ENCODE results near the gene DTYMK.

Gene DTYMK

DNA sequence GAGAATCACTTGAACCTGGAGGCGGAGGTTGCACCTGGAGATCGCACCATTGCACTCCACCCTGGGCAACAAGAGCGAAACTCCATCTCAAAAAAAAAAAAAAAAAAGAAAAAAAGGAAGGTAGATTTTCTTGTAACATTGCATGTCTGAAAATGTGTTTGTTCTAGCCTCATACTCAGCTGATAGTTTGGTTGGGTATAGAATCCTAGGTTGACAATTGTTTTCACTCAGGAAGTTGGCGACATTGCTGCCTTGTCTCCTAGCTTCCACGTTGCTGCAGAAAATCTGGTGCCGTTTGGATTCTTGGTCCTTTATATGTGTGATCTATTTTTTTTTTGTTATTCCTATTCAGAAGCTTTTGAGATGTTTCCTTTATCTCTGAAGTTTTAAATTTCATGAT, 19.9 kb upstream of the DTYMK start:
- no peak for DNase-seq (ENCODE audit: low spot score)

- DNase-seq (ENCODE audit: low spot score): peak; percentile 22
Observed at GRCh38 chr2:241703032-241703604, 16.5 kb upstream of the DTYMK start.

DNA sequence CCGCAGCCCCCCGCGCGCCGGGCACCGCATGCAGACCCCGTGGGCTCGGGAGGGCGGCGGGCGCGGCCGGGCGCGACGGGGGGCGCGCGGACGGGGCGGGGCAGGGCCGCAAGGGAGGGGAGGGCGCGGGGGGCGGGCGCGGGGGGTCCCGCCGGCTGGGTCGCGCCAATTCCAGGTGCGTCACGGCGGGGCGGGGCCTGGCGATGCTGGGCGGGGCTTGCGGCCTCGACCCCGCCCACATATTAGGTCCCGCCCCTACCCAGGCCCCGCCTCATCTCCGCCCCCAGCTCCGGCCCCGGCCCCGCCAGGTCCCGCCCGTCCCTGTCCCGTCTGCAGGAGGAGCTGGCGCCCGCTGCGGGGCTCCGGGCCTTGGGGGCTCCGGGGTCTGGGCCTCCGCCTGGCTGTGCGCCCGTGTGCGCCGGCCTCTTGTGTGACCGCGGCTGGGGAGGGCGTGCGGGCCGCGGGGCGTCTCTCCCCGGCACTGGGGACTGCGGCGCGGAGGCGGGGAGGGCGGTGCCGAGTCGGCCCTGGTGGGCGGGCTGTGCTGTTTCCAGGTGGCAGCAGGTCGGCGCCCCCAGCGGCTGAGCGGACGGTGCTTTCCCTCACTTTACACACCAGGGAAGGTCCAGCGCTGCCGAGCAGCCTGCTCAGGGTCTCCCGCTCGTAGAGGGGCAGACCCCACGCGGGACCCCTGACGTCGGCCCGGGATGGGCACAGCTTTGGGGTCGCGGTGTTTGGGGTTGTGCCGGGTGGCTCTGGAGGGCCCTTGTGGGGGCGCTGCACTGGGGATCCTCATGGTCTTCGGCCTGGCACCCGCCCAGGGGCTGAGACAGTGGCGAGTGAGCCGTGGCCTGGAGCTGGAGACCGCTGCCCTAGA, 15.8 kb upstream of the DTYMK start:
- DNase-seq (ENCODE audit: low spot score): peak; percentile 84

- peak; percentile 87 for DNase-seq (ENCODE audit: low spot score)
Observed at GRCh38 chr2:241701399-241702154, 15.0 kb upstream of the DTYMK start, which contains the start of gene ING5. ING5 (plus strand) TSS chr2:241702039; CDS start chr2:241702066, 27 bp downstream.

DNA sequence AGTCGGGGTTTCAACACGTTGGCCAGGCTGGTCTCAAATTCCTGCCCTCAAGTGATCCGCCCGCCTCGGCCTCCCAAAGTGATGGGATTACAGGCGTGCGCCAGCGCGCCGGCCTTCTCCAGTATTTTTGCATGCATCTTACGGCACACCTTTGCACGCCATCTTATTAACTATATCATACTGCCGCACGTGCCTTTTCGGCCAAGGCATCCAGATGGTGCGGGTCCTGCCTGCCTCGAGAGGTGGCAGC, 14.5 kb upstream of the DTYMK start:
- DNase-seq (ENCODE audit: low spot score): peak; percentile 93

- no peak for DNase-seq (ENCODE audit: low spot score)
Observed at GRCh38 chr2:241695651-241696050, 9.0 kb upstream of the DTYMK start.

DNA sequence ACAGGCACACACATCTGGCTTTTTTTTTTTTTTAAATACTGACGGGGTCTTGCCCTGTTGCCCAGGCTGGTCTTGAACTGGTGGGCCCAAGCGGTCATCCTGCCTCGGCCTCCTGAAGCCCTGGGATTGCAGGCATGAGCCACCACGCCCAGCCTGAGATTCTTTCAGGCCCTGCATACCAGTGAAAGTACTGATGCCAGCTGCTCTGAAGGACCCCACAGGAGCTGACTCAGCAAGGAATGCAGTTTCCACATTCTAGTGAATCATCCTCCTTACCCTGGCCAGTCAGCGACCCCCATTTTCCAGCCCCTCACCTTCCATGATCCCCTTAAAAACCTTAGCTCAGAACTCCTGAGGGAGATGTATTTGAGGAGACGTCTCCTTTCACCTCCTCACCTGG, 5.8 kb upstream of the DTYMK start:
- no peak for DNase-seq (ENCODE audit: low spot score)

- DNase-seq (ENCODE audit: low spot score): no peak
Observed at GRCh38 chr2:241690202-241690717, 3.6 kb upstream of the DTYMK start.

DNA sequence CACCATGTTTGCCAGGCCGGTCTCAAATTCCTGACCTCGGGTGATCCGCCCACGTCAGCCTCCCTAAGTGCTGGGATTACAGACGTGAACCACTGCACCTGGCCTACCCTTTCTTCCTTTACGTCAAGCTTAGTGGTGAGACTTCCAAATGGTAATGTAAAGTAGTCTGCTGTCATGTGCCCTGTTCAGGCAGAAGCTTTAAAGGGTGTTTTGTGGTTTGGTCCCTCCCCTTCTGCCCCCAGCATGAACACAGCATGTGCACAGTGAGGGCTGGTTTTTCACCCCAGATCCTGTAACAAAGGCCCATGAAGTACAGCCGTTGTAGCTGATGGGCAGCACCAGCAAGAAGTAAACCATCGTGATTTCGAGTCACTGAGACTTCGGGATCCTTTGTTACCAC, 2.7 kb upstream of the DTYMK start:
- DNase-seq (ENCODE audit: low spot score): no peak

DNA sequence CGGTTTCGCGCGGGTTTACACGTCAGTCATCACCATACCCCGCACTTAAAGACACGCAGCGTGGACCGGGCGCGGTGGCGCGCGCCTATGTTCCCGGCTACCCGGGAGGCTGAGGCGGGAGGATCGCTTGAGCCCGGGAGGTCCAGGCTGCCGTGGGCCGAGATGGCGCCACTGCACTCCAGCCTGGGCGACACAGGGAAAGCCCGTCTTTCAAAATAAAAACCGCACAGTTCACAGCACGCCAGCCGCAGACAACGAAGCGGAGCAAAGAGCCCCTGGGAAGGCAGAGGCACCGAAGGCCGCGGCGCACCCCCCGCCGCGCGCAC, 328 bp downstream of the DTYMK start:
- DNase-seq (ENCODE audit: low spot score): no peak

DNA sequence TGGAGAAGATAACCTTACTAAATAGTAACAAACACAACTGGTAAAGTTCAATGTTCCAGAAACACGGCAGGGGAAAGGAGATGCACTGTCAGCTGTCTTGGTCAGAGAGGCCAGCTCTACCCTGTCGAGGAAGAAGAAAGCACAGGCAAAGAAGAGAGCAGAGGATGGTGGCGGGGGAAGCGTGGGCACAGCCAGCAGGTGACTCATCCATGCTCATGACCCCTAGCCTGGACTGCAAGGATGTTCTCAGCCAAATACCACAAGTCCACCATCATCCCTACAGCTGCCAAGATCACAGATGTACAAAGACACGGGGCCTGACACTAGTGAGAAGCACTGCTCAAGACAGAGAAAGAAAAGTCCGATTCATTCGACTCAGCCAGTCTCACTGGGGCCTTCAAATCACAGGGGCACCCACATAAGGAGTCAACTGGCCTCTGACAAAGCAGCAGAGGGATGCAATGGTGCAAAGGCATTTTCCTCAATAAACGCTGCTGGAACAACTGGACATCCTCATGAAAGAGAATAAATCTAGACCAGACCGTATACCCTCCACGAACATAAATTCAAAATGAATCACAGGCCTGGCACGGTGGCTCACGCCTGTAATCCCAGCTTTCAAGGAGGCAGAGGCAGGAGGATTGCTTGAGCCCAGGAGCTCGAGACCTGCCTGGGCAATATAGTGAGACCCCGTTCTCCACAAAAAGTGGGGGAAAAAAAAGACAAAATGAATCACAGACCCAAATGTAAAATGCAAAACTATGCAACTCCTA, 5.6 kb downstream of the DTYMK start:
- DNase-seq (ENCODE audit: low spot score): no peak

GRCh38 chr2:241680044-241680443, 6.6 kb downstream of the DTYMK start:
- DNase-seq (ENCODE audit: low spot score): no peak

DNA sequence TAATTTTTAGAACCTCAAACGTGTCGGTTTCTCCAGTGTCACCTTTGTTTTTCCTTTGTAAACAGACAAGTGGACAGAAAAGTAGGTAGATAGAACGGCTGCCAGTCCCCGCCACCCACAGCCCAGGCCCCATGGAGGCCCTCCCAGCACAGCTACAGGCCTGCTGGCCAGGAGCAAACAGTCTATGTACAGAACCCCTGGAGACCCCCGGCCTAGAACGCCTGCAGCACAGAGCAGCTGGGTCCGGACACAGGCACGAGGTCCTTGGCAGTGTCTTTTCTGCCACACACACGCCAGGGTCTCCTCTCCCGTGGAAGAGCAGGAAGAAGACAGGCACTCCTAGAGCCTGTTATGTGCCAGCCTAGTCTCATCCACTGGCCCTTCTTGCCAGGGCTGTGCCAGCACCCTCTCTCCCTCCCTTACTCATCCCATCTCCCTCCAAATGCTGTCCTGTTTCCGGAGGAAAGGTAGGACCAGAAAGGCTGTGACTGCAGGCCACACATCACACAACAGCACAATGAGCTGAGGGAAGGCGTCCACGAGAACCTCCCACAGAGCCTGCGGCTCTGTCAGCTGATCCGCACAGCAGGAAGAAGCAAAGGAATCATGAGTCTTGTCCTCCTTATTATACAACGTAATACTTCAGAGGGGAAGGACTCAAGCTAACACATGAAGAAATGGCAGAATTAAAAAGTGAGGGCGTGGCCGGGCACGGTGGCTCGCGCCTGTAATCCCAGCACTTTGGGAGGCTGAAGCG, 7.7 kb downstream of the DTYMK start:
- no peak for DNase-seq (ENCODE audit: low spot score)

DNA sequence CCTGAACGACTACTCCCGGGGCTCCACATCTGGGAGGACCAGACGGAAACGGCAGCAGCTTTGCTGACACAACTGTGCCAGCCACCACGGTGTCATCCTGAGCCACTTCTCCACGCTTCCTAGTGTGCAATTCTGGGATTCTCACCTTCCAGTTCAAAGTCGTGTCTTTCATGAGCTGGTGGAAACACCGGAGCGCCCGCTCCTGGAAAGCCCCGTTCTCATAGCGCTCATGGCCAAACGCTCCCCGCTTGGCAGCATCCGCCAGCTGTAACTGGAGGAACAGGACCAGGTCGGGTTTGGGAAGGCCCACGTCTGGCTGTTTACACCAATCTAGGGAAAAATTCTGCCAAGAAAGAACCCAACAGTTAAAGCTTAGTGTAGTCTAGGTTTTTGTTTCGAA, 8.3 kb downstream of the DTYMK start:
- DNase-seq (ENCODE audit: low spot score): no peak

DNA sequence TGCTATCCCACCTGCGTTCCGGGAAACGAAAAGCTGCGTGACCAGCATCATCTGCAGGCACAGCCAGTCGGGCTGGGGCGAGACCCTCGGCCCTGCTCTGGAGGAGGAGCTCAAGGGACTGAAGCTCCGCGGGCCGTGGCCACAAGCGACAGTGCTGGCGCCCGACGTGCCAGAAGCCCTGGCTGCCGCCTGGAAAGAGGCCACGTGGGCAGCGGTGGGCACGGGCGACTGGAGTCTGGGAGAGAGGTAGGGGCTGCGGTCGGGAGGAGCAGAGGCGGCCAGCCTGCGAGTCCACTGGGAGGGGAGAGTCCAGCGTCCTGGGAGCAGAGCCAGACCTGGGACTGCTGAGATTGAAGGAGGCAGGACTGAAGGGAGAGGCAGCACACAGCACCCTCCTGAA, 9.2 kb downstream of the DTYMK start:
- no peak for DNase-seq (ENCODE audit: low spot score)

GRCh38 chr2:241676665-241677064, 9.9 kb downstream of the DTYMK start:
- DNase-seq (ENCODE audit: low spot score): no peak

DNA sequence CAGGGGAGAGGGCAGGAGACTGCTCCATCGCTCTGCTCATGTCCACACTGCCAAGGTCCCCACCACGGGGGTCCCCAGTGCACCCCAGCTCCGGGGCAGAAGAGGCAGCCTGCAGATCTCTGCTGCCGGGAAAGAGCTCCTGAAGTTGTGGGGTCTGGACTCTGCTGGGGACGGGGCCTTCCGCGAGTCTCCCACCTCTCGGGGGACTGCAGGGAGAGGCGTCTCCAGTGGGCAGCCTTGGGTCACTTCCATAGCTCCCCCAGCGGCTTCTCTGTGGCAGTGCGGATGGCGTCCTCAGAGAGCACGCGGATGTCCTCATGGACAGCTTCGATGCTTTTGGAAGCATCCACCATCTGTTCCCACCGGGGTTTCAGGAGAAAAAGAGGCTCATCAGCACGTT, 10.7 kb downstream of the DTYMK start:
- DNase-seq (ENCODE audit: low spot score): no peak

DNA sequence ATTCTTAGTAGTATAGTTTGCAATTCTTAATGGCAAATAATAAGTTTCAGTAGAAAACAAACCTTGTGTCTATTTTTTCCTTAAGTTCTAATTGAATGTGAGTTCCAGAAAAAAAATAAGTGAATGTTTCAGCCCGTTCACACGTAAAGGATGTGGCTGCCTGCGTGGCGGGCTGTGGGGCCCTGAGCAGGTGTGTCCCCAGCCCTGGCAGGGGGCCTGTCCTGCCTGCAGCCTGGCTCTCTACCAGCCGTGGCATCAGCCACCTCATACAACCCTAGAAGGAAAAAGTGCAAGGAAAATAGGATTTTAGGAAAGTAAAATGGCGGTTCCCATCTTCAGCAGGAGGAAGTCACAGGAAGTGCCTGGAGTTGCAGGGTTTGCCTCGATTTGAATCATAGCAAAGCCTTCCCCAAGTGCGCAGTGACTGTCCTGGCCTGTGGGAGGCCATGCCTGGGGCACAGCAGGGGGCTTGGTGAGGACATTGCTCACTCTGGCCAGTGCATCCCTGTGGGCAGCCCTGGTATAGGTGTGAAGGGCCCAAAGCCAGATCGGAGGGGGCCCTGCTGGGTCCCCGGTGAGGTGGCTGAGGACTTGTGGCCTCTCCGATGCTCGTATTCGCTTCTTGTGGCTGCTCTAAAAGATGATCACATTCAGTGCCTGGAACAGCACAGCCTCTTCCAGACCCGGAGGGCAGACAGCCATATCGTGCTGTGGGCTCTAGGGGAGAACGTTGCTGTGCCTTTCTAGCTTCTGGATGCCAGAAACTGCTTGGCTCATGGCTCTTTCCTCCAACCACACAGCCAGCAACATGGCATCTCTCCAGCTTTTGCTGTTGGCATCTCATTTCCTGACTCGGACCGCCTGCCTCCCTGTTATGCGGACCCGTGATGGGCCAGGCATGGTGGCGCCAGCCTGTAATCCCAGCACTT, 12.6 kb downstream of the DTYMK start:
- DNase-seq (ENCODE audit: low spot score): no peak

DNA sequence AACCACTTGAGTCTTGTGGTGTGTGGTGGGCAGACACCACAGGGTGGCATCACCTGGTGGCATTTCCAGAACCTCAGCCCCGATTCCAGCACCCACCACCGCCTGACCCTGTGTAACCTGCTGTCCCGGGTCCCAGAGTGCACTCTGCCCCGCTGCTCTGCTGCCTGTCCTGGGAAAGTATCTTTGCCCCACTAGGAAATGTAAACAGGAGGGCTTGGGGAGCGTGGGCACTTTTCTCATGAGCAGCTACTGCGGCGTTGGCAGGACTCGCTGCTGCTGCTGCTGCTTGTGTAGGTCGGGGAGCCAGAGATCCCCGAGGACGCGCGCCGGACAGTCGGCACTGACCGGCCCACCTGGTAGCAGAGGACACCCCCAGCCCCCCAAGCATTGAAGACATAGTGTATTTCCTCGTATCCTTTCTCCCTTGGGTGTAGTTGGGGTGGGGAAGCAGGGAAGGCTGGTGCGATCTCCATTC, 13.4 kb downstream of the DTYMK start:
- no peak for DNase-seq (ENCODE audit: low spot score)
